Right lobe of liver (tissue), 4 donors: ENCODE results near the gene SCYGR1.

Source experiments
- CTCF ChIP-seq, 4 donors: fragments of 200-600 bp in 3 of 4; fragments of 450-650 bp in 1 of 4; IDR thresholded peaks; one replicate each; pipeline versions ENCODE4 v1.5.1 to v1.8.0; 2016 to 2022; ENCODE audit warnings: antibody characterized with exemption in 4 of 4, mild to moderate bottlenecking in 2 of 4
- POLR2A ChIP-seq: fragments of 450-650 bp; IDR thresholded peaks from one replicate; pipeline ENCODE4 v1.6.1; 2017; ENCODE audit warnings: antibody characterized with exemption, mild to moderate bottlenecking
- donor health status: DM: no; HTN: no; CAD: no.
- donor health status: DM: no; HTN: no; CAD: no.
- donor health status: DM: no; HTN: yes; CAD: no.

- TF ChIP-seq CTCF (IDR thresholded peaks at IDR 0.05) = no peak
- no peak for TF ChIP-seq POLR2A
Observed at GRCh38 chr2:227351639-227352038, 36.1 kb downstream of the SCYGR1 start.
